ENCODE measurements around the gene ABI3BP.

The ABI3BP gene

GRCh38 chr3:100994809-100995208 lies 1.6 kb upstream of the ABI3BP start:
- Histone ChIP-seq H3K36me3 (ENCODE audit: insufficient read depth, low read length) (no peaks in the 10 kb centered on the region), H3K4me2 (ENCODE audit: low read length) (no peak overlapping the region), H2AFZ (ENCODE audit: low read length) (no peak overlapping the region), H3K79me2 (ENCODE audit: insufficient read depth, low read length) (no peaks in the 10 kb centered on the region), H3K27ac (ENCODE audit: low read depth, low read length, poor library complexity, severe bottlenecking) (no peak overlapping the region), H3K27me3 (ENCODE audit: insufficient read depth, low read length) (no peaks in the 10 kb centered on the region), H3K4me1 (ENCODE audit: insufficient read depth, low read length, severe bottlenecking) (no peaks in the 10 kb centered on the region), H3K9ac (ENCODE audit: low read length) (no peak overlapping the region), H4K20me1 (ENCODE audit: insufficient read depth, low read length) (no peaks in the 10 kb centered on the region), H3K4me3 (ENCODE audit: low read depth, low read length, poor library complexity, severe bottlenecking) (no peak overlapping the region), H3F3A (ENCODE audit: insufficient read depth, low read length) (no peaks in the 10 kb centered on the region), H3K9me2 (ENCODE audit: low read depth, low read length) (no peaks in the 10 kb centered on the region), H3K9me3 (ENCODE audit: low read length) (no peaks in the 10 kb centered on the region)
- no peak for TF ChIP-seq CTCF (IDR thresholded peaks at IDR 0.05; ENCODE audit: low read length)
- no peak for TF ChIP-seq EZH2 (IDR thresholded peaks at IDR 0.05; ENCODE audit: borderline replicate concordance, low read length)

DNA sequence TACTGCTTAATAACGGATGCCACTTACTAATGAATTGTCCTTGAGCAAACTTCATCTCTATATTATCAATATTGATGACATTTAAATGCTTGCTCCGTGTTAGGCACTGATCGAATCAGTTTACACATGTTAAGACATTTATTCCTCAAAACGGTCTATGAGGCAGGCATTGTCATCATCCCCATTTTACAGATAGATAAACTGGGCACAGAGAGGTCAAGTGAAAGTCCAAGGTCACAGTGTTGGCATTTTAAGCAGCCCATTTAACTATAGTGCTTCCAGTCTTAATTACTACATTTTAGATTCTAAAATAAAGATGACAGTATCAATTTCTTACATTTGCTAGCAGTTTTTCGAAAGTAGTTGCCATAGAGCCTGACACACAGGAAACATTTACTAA lies 966 bp upstream of the ABI3BP start:
- Histone ChIP-seq H3K79me2 (ENCODE audit: insufficient read depth, low read length) (no peaks in the 10 kb centered on the region), H3K4me2 (ENCODE audit: low read length) (no peak overlapping the region), H3K27me3 (ENCODE audit: insufficient read depth, low read length) (no peaks in the 10 kb centered on the region), H3K36me3 (ENCODE audit: insufficient read depth, low read length) (no peaks in the 10 kb centered on the region), H3K4me3 (ENCODE audit: low read depth, low read length, poor library complexity, severe bottlenecking) (no peak overlapping the region), H3F3A (ENCODE audit: insufficient read depth, low read length) (no peaks in the 10 kb centered on the region), H3K9ac (ENCODE audit: low read length) (no peak overlapping the region), H3K9me3 (ENCODE audit: low read length) (no peaks in the 10 kb centered on the region), H4K20me1 (ENCODE audit: insufficient read depth, low read length) (no peaks in the 10 kb centered on the region), H3K4me1 (ENCODE audit: insufficient read depth, low read length, severe bottlenecking) (no peaks in the 10 kb centered on the region), H3K9me2 (ENCODE audit: low read depth, low read length) (no peaks in the 10 kb centered on the region), H3K27ac (ENCODE audit: low read depth, low read length, poor library complexity, severe bottlenecking) (no peak overlapping the region), H2AFZ (ENCODE audit: low read length) (no peak overlapping the region)
- TF ChIP-seq EZH2 (IDR thresholded peaks at IDR 0.05; ENCODE audit: borderline replicate concordance, low read length): no peak
- TF ChIP-seq CTCF (IDR thresholded peaks at IDR 0.05; ENCODE audit: low read length): no peak

- H3K4me2 ChIP-seq (ENCODE audit: low read length): no peak overlapping the region
- H3K4me1 ChIP-seq (ENCODE audit: insufficient read depth, low read length, severe bottlenecking): no peaks in the 10 kb centered on the region
- no peak overlapping the region for H3K9ac ChIP-seq (ENCODE audit: low read length)
- no peak overlapping the region for H2AFZ ChIP-seq (ENCODE audit: low read length)
- H3K27ac ChIP-seq (ENCODE audit: low read depth, low read length, poor library complexity, severe bottlenecking): no peak overlapping the region
- no peaks in the 10 kb centered on the region for H3K9me3 ChIP-seq (ENCODE audit: low read length)
- no peak for TF ChIP-seq CTCF (IDR thresholded peaks at IDR 0.05; ENCODE audit: low read length)
- TF ChIP-seq EZH2 (IDR thresholded peaks at IDR 0.05; ENCODE audit: borderline replicate concordance, low read length): no peak
- no peaks in the 10 kb centered on the region for H3F3A ChIP-seq (ENCODE audit: insufficient read depth, low read length)
- H4K20me1 ChIP-seq (ENCODE audit: insufficient read depth, low read length): no peaks in the 10 kb centered on the region
- H3K79me2 ChIP-seq (ENCODE audit: insufficient read depth, low read length): no peaks in the 10 kb centered on the region
- H3K4me3 ChIP-seq (ENCODE audit: low read depth, low read length, poor library complexity, severe bottlenecking): no peak overlapping the region
- no peaks in the 10 kb centered on the region for H3K9me2 ChIP-seq (ENCODE audit: low read depth, low read length)
- no peaks in the 10 kb centered on the region for H3K36me3 ChIP-seq (ENCODE audit: insufficient read depth, low read length)
- no peaks in the 10 kb centered on the region for H3K27me3 ChIP-seq (ENCODE audit: insufficient read depth, low read length)
Observed at GRCh38 chr3:100992231-100993012, 799 bp downstream of the ABI3BP start.

Measured in OCI-LY1 (cell line).